HG03066 (cell line): ENCODE results near the gene CIBAR2.

Source experiments
- ATAC-seq: cut with Tn5 transposase; IDR thresholded peaks from one replicate; pipeline ENCODE4 v1.9.1; 2021; ENCODE audit warnings: low read depth; ENCODE audit not compliant: unreplicated experiment

CIBAR2 gene

DNA sequence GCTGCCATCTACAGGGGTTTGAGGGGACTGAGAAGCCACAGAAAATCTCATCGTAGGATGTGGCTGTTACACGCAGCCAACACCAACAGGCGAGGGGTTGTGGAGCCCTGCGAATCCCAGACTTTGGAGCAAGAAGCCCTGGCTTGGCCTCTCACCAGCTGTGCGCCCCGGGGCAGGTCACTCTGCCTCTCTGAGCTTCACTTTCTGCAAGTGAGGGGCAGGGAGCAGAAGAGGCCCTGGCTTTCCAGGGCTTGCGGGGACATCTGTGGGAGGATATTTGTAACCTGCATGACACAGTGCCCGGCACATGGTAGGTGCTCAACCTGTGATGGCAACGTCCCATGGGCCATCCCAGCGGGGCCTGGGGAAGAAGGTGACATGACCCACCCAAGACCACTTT lies 32.9 kb upstream of the CIBAR2 start:
- no peak for ATAC-seq

DNA sequence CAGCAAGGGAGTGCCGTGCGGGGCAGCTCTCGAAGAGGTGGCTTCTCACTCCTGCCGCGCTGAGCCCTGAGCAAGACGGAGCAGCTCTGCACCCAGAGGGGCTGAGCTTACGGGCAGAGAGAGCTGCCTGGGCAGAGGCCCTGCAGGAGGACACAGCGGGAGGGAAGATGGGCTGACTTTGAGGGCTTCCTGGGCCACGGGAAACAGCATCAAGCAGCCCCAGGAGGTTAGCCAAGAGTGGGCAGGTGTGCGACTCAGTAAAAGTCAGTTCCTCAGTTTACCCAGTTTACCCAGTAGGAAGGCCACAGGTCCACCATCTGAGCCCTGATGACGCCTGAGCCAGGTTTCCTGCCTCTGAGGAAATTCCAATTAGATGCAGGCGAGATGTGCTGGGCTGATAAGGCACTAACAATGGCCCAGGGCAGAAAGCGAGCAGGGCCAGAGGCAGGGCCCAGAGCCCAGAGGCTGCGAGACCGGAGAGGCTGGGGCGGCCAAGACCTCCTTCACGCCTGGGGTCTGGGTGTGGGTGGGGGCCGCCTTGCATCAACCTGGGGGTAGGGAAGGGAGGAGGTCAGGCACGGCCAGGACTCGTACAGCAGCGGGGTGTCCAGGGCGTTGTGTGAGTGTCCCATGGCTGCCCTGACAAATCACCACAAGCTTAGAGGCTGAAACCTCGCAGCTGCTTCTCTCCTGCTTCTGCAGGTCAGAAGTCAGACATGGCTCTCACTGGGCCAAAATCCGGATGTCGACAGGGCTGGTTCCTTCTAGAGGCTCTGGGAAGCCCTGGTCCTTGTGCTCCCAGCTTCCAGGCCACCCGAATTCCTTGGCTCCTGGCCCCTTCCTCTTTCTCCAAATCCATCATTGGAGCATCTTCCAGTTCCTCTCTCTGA lies 32.0 kb upstream of the CIBAR2 start:
- ATAC-seq = no peak

DNA sequence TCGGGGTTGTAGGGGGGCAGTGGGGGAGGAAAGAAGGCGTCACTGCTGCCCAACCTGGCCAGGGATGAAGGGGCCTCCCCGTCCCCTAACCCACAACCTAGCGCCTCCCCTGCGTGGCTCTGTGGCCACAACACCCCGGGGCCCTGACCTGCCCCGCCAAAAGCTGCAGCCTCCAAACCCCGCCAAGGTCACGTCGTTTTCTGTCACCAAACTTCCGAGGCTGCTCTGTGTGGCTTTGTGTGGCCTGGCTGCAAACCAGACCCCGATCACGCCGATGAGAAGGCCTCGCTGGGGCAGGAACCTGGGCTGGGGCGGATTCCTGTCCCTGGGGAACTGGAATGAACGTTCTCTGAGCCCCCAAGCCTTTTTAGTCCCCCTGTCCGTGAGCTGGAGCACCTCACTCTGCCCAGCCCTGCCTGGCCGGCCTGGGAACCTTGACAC lies 30.5 kb upstream of the CIBAR2 start:
- ATAC-seq = no peak

GRCh38 chr16:85142129-85142513 lies 29.8 kb upstream of the CIBAR2 start:
- no peak for ATAC-seq

- no peak for ATAC-seq
These were observed 29.3 kb upstream of the CIBAR2 start for GRCh38 chr16:85141491-85142128.

DNA sequence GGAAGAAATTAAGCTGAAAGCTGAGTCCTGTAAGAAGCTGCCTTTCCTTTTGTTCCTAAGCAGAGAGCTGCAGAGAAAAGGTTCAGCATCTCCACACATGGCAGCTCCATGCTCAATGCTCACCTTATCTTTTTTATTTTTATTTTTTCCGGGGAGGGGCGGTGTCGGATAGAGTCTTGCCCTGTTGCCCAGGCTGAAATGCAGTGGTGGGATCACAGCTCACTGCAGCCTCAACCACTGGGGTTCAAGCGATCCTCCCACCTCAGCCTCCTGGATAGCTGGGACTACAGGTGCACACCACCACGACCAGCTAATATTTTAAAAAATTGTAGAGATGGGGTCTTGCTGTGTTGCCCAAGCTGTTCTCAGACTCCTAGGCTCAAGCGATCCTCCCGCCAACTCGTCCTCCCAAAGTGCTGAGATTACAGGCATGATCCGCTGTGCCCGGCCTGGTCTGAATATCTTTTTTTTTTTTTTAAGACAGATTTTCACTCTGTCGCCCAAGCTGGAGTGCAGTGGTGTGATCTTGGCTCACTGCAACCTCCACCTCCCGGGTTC lies 28.3 kb upstream of the CIBAR2 start:
- no peak for ATAC-seq

GRCh38 chr16:85139881-85140339 lies 27.6 kb upstream of the CIBAR2 start:
- no peak for ATAC-seq

- ATAC-seq = no peak
These were observed 26.8 kb upstream of the CIBAR2 start for GRCh38 chr16:85138825-85139627.

DNA sequence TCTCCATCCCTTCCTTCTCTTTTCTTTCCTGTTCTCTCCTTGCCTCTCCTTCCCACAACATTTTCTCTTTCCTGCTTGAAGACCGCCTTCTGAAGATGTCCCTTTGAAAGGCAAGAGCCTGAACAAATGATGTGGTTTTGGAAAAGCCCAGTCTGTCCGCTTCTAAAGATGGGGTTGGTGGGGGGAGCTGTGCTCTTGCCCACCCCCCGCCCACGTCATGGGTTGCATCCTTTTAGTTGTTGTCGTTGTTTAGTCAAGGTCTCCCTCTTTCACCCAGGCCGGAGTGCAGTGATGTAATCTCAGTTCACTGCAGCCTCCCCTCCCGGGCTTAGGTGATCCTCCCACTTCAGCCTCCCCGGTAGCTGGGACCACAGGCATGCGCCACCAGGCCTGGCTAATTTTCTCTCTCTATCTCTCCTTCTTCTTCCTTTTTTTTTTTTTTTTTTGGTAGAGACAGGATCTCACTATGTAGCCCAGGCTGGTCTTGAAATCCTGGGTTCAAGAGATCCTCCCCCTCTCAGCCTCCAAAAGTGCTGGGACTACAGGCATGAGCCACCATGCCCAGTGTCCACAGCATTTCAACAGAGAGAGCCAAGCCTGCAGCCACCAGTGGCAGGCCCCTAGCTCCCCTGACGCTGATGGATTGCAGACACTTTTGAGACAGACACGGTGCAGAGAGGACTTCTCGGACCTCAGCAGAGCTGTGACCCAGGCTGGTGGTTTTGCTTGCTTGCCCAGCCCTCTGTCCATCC lies 26.0 kb upstream of the CIBAR2 start:
- ATAC-seq = no peak

- no peak for ATAC-seq
These were observed 25.2 kb upstream of the CIBAR2 start for GRCh38 chr16:85137323-85138072.

DNA sequence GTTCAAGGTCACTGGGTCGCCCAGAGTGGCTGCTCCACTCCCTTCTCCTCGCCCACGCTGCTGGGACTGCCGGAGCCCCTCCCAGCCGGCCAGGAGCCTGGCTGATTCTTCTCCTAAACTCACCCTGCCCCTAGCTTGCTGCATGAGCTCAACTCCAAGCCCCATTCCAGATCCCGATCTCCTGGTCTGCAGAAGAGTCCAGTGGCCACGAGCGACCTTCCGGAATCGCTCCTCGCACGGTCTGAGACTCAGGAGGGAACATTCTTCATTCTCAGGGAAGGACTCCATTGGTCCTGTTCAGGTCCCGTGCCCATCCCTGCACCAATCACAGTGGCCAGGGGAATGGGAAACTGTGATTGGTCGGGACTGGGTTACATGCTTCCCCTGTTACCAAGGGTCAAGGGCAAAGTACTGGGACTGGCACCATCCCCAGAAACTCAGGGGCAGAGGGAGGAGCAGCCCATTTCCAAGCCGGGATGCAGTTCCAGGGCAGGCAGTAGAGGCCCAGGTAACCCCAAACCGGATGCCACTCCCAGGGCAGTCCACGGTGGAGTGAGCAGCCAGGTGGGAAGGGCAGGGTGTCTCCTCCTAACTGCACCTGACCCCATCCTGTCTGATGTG lies 24.5 kb upstream of the CIBAR2 start:
- no peak for ATAC-seq

- ATAC-seq = no peak
These were observed 24.0 kb upstream of the CIBAR2 start for GRCh38 chr16:85136213-85136701.

DNA sequence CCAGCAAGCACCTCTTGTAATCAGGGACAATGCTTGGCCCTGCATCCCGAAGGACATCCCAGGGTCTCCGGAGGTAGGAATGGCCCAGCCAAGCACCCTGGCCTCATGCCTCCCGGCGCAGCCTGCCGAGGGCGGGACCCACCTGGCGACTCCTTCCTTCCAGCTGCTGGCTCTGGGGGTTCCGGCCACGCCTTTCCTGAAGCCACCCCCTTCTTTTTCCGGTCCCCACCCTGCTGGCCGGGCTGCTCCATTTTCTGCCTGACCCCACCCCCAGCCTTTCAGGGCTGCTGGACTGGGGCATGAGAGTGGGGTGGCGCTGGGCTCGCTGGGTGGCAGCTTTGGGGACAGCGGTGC lies 22.5 kb upstream of the CIBAR2 start:
- ATAC-seq = no peak

DNA sequence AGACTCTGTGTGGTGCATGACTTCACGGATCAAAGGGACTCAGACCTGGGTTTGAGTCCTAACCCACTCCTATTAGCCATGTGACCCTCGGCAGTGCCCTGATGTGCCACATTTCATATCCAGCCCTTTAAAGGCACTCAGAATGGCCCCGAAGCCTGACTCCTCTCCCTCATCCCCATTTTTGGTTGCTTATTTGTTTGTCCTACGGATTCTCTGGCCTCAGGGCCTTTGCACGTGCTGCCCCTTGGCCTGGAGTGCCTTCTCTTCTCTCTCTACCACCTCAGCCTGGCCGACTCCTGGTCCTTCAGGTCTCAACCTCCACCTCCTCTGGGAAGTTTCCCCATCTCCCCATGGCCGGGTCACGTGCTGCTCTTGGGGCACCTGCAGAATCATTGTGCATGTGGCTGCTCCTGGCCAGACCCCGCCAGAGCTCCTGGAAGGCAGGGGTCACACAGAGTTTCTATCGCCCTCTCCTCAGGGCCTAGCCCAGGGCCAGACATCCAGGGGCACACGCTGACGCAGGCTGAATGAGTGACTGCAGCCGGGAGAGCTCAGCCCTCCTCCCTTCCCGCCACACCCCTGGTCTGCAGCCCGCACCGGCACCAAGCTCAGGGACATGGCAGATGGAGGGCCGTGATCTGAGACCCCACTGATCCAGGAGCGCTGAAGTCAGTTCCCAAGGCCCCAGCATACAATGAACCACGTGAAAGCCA lies 22.0 kb upstream of the CIBAR2 start:
- ATAC-seq = no peak

DNA sequence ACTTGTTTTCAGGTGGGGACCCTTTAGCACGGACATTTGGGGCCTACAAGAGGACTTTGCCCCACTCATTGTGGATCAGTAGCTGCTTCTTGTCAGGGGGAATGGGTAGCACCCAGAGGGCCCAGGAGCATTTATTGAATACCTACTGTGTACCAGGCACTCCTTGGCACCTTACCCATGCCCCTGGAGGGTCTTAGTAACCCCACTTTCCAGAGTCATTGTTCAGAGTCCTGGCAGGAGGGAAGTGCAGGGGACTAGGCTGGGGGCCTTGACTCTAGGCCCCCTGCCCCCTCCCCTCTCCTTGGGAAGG lies 21.0 kb upstream of the CIBAR2 start:
- no peak for ATAC-seq

- no peak for ATAC-seq
These were observed 20.4 kb upstream of the CIBAR2 start for GRCh38 chr16:85132456-85133289.

DNA sequence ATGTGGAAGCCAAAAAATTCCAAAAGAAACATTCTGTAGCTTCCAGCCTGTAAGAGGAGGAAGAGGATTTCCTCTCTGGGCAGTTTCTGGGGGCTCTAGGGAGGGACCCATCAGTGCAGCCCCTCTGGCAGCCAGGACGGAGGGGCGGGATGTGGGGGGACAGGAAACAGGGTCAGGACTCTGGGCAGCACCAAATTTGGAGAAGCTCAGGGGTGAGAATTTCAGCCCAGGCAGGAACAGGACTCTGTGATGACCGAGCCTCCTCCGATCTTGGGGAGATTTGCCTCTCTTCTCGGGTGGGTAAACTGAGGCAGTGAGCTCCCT lies 18.4 kb upstream of the CIBAR2 start:
- ATAC-seq = no peak
